GM12872 (cell line): ENCODE data around the gene ACTR3C.
A peak's percentile ranks its signal among the peaks of the same experiment; 100 is the strongest.

Experiments
- CTCF ChIP-seq: IDR thresholded peaks from 3 replicates; pipeline ENCODE4 v1.5.1; 2011; ENCODE audit warnings: low read depth, mild to moderate bottlenecking, low read length, moderate library complexity; ENCODE audit not compliant: insufficient read depth

The ACTR3C gene

GRCh38 chr7:150311711-150312110 is 11.6 kb downstream of the ACTR3C start:
- TF ChIP-seq CTCF: no peak

DNA sequence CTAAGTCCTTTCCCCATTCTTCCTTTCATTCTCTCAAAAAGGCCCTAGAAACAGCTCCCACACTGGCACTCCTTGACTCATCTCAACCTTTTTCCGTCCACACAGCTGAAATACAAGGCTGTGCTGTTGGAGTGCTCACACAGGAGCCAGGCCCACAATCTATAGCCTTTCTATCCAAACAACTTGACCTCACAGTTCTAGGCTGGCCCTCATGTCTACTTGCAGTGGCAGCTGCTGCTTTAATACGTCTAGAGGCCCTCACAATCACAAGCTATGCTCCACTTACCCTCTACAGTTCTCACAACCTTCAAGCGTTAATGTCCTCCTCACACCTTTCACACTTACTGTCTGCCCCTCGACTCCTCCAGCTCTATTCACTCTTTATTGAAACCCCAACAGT is 12.2 kb downstream of the ACTR3C start:
- no peak for TF ChIP-seq CTCF

GRCh38 chr7:150308575-150308974 is 14.8 kb downstream of the ACTR3C start:
- TF ChIP-seq CTCF: no peak

DNA sequence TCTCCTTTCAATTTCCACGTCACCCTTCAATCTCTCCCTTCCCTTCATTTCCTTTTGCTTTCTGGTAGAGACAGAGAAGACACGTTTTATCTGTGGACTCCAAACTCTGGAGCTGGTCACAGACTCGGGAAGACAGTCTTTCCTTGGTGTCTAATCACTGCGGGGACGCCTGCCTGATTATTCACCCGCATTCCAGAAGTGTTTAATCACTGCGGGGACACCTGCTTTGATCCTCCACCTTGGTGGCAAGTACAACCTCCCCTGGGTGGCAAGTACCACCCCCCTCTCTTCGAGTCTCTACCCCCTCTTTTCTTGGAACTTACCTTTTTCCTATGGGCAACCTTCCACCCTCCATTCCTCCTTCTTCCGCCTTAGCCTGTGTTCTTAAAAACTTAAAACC is 15.4 kb downstream of the ACTR3C start:
- TF ChIP-seq CTCF: no peak

- no peak for TF ChIP-seq CTCF
These were observed 16.2 kb downstream of the ACTR3C start for GRCh38 chr7:150307129-150307528.

GRCh38 chr7:150285849-150286754 is 37.2 kb downstream of the ACTR3C start:
- peak; percentile 54 for TF ChIP-seq CTCF

DNA sequence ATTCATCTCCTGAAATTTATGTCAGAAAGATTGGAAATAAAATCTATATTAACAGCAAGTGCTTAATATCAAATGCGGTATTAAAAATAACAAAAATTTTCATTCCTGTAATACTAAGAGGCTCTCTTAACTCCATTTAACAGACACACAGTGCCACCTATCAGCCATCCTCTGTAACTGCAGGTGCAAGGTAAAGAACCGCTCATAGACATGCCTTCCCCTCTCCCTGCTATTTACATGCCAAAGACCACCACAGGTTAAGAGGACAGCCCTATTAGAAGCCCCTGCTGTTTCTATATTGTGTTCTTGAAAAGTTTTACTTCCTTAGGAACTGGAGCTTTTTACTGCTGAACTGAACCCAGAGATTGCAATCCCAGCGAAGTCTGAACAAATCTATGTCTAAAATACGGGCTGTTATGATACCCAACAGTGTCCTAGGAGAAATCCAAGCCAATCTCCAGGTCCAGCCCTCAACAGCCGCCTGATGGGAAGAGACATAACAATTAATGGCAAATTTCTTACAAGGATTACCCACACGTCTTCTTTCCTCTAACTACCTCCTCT is 47.1 kb downstream of the ACTR3C start:
- peak; percentile 63 for TF ChIP-seq CTCF
